Measurements from ENCODE around the gene PHYHIPL. TPM values are rescaled to one million over a fixed set of nuclear protein-coding genes. Genes with fewer than 3 reads are reported as not detected.

Gene PHYHIPL
- total and polyA plus RNA-seq, 2 of the 4 experiments (the other 2 are of a cell fraction) = not detected

DNA sequence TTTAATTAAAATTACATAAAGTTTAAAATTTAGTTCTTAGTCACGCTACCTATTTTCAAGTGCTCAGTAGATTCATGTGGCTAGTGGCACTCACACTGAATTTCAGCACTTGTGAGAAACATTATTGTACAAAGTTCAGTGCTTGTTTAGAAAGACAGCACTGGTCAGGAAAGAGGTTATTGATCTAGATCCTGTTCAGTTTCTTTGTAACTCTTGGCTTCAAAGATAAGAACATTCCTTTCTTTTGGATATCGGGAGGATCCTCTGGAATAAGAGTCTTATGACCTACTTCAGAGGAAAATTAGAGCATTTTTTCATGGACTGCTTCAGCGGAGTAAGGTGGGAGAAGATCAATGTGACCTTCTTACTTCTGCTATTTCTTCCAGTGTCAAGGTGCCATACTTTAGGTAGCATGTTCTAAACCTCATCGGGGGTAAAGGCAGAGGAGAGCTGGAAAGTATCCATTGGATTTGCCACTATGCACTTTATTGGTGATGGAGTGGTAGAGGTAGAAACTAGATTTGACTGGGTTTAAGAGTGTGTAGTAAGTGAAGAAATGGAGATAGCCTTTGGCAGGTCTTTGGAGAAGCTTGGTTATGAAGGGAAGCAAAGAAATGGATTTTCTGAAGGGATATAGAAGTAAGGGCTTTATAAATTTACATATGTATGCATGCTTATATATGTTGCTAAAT lies 39.9 kb downstream of the PHYHIPL start:
- in situ Hi-C loops (cut with MboI; ENCODE audit: low sequenced_read_pairs) = loop anchor here (25.0 kb wide), 2 partner anchors 679 to 804 kb away; no protein-coding TSS in a partner anchor
- WGBS, 2 experiments (ENCODE audit: extremely low coverage in 2 of 2, insufficient read length in 1 of 2) = 100% methylated on average over 1 of the region's 4 CpGs; no CpG with 5 or more reads in 1 of the 2 experiments
- Histone ChIP-seq H2AFZ (replicated peaks; ENCODE audit: low read length, poor library complexity) (no peak overlapping the region), H3K4me2 (ENCODE audit: low read depth, low read length) (no peak overlapping the region), H3K4me1 (ENCODE audit: control insufficient read depth, insufficient read depth, low read length) (no peaks in the 10 kb centered on the region), H4K20me1 (ENCODE audit: insufficient read depth, low read length) (no peaks in the 10 kb centered on the region), H3K23ac (ENCODE audit: low read depth, low read length) (no peak overlapping the region), H3K27ac (ENCODE audit: insufficient read depth, low read length) (no peak overlapping the region), H3K9me1 (ENCODE audit: insufficient read depth, low read length) (no peaks in the 10 kb centered on the region), H4K8ac (ENCODE audit: low read depth in 2 of 2, low read length in 2 of 2) (no peak overlapping the region), H2AK9ac (replicated peaks; ENCODE audit: low read depth, low read length, poor library complexity) (no peak overlapping the region), H2BK15ac (ENCODE audit: low read depth, low read length) (no peak overlapping the region), H2AK5ac (ENCODE audit: low read depth, low read length) (no peak overlapping the region), H4K5ac (ENCODE audit: low read depth, low read length) (no peak overlapping the region), H2BK5ac (ENCODE audit: low read depth, low read length, poor library complexity, severe bottlenecking) (no peak overlapping the region), H3K79me1 (ENCODE audit: low read depth in 1 of 2, low read length in 2 of 2) (no peaks in the 10 kb centered on the region), H3K4me3 (ENCODE audit: insufficient read depth, low read depth, low read length) (no peak overlapping the region), H2BK120ac (ENCODE audit: low read depth, low read length) (no peak overlapping the region), H3K27me3 (ENCODE audit: control insufficient read depth, insufficient read depth, low read length) (no peaks in the 10 kb centered on the region), H3K18ac (ENCODE audit: low read depth, low read length) (no peak overlapping the region), H3K9me3 (ENCODE audit: control insufficient read depth, insufficient read depth, low read length) (no peaks in the 10 kb centered on the region), H3K4ac (ENCODE audit: low read depth, low read length) (no peak overlapping the region), H3K36me3 (ENCODE audit: control insufficient read depth, insufficient read depth, low read length) (no peaks in the 10 kb centered on the region), H2BK20ac (ENCODE audit: low read depth, low read length) (no peak overlapping the region), H3K9ac (ENCODE audit: low read depth, low read length) (no peak overlapping the region), H4K91ac (ENCODE audit: insufficient read depth, low read depth, low read length) (no peak overlapping the region), H3K56ac (ENCODE audit: extremely low read depth, insufficient read depth, low read length) (no peak overlapping the region), H3K14ac (replicated peaks; ENCODE audit: low read depth, low read length) (no peak overlapping the region)
- BruUV-seq (replicated peaks) = no TSS peak
- dilution Hi-C loops (cut with HindIII; ENCODE audit: low sequenced_read_pairs, unreplicated experiment) = no loop called here
- DNase-seq = no peak
- TF ChIP-seq FOS (IDR thresholded peaks at IDR 0.05; ENCODE audit: low read depth, low read length) (no peak), MXI1 (IDR thresholded peaks at IDR 0.05; ENCODE audit: borderline replicate concordance, low read depth, low read length) (no peak), POLR2A (IDR thresholded peaks at IDR 0.05; ENCODE audit: low read depth, low read length) (no peak), SMC3 (IDR thresholded peaks at IDR 0.05; ENCODE audit: low read depth, low read length) (no peak), RFX5 (IDR thresholded peaks at IDR 0.05; ENCODE audit: low read depth, low read length) (no peak), RCOR1 (IDR thresholded peaks at IDR 0.05; ENCODE audit: insufficient replicate concordance, low read length) (no peak), CEBPB (IDR thresholded peaks at IDR 0.05; ENCODE audit: low read depth, low read length) (no peak), BHLHE40 (IDR thresholded peaks at IDR 0.05; ENCODE audit: low read depth, low read length) (no peak), NFE2L2 (IDR thresholded peaks at IDR 0.05; ENCODE audit: low read depth, low read length) (no peak), RAD21 (IDR thresholded peaks at IDR 0.05; ENCODE audit: low read length) (no peak), MAFK (IDR thresholded peaks at IDR 0.05; ENCODE audit: low read depth, low read length) (no peak), CHD1 (IDR thresholded peaks at IDR 0.05; ENCODE audit: low read depth, low read length) (no peak), MAZ (IDR thresholded peaks at IDR 0.05; ENCODE audit: borderline replicate concordance, low read depth, low read length) (no peak)
- TF ChIP-seq, protein P1, sequence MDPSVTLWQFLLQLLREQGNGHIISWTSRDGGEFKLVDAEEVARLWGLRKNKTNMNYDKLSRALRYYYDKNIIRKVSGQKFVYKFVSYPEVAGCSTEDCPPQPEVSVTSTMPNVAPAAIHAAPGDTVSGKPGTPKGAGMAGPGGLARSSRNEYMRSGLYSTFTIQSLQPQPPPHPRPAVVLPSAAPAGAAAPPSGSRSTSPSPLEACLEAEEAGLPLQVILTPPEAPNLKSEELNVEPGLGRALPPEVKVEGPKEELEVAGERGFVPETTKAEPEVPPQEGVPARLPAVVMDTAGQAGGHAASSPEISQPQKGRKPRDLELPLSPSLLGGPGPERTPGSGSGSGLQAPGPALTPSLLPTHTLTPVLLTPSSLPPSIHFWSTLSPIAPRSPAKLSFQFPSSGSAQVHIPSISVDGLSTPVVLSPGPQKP (IDR thresholded peaks at IDR 0.05; ENCODE audit: borderline replicate concordance, low read depth, low read length) = no peak
- TF ChIP-seq, protein P2, sequence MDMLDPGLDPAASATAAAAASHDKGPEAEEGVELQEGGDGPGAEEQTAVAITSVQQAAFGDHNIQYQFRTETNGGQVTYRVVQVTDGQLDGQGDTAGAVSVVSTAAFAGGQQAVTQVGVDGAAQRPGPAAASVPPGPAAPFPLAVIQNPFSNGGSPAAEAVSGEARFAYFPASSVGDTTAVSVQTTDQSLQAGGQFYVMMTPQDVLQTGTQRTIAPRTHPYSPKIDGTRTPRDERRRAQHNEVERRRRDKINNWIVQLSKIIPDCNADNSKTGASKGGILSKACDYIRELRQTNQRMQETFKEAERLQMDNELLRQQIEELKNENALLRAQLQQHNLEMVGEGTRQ (IDR thresholded peaks at IDR 0.05; ENCODE audit: low read depth, low read length) = no peak
- TF ChIP-seq, protein P3, sequence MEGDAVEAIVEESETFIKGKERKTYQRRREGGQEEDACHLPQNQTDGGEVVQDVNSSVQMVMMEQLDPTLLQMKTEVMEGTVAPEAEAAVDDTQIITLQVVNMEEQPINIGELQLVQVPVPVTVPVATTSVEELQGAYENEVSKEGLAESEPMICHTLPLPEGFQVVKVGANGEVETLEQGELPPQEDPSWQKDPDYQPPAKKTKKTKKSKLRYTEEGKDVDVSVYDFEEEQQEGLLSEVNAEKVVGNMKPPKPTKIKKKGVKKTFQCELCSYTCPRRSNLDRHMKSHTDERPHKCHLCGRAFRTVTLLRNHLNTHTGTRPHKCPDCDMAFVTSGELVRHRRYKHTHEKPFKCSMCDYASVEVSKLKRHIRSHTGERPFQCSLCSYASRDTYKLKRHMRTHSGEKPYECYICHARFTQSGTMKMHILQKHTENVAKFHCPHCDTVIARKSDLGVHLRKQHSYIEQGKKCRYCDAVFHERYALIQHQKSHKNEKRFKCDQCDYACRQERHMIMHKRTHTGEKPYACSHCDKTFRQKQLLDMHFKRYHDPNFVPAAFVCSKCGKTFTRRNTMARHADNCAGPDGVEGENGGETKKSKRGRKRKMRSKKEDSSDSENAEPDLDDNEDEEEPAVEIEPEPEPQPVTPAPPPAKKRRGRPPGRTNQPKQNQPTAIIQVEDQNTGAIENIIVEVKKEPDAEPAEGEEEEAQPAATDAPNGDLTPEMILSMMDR (conservative IDR thresholded peaks at IDR 0.05; ENCODE audit: low read depth, low read length) = no peak
- intact Hi-C loops (cut with micrococcal nuclease) = no loop called here
- POLR2A ChIA-PET (ENCODE audit: unreplicated experiment) = no interaction called here
- CTCF ChIA-PET = no interaction called here
- no peak for ATAC-seq (ENCODE audit: low read depth)
